Globus pallidus (tissue), 1 donor: ENCODE measurements around the gene MINDY2.
A peak's percentile ranks its signal among the peaks of the same experiment; 100 is the strongest.
"Not testable (repeated sequence)": the region's sequence is repeated elsewhere in the genome, so short reads cannot be mapped to it uniquely, and the experiment has no call there.

Experiments
- DNase-seq: peaks from one replicate; pipeline ENCODE4 v3.0.0-alpha.2; 2015; ENCODE audit warnings: low spot score

The MINDY2 gene

DNA sequence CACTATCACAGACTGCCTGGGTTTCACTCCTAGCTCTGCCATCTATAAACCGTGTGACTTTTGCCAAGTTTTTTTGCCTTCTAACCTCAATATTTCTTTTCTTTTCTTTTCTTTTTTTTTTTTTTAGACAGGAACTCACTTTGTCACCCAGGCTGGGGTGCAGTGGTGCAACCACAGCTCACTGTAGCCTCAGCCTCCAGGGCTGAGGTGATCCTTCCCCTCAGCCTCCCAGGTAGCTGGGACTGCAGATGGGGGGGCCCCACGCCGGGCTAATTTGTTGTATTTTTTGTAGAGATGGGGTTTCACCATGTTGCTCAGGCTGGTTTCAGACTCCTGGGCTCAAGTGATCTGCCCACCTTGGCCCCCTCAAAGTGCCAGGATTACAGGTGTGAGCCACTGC, 18.4 kb upstream of the MINDY2 start:
- no peak for DNase-seq

GRCh38 chr15:58755350-58755749, 15.8 kb upstream of the MINDY2 start:
- peak; percentile 59 for DNase-seq

DNA sequence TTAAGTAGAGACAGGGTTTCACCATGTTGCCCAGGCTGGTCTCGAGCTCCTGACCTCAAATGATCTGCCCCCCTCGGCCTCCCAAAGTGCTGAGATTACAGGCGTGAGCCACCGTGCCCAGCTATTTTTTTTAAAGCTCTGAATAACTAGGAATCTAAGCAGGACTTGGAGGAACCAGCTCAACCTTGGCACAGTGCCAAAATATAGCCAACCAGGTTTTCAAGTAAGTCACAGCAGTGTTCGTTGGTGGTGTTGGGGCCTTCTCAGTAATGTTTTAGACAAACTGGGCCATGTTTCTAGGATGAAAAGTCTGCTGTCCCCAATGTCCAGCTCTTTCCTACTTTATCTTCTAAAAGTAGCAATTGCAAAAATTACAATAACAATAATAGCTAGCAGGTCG, 15.1 kb upstream of the MINDY2 start:
- peak; percentile 36 for DNase-seq

GRCh38 chr15:58758141-58758540, 13.0 kb upstream of the MINDY2 start:
- DNase-seq = peak; percentile 75

- no peak for DNase-seq
These were observed 10.6 kb upstream of the MINDY2 start for GRCh38 chr15:58760385-58761009.

DNA sequence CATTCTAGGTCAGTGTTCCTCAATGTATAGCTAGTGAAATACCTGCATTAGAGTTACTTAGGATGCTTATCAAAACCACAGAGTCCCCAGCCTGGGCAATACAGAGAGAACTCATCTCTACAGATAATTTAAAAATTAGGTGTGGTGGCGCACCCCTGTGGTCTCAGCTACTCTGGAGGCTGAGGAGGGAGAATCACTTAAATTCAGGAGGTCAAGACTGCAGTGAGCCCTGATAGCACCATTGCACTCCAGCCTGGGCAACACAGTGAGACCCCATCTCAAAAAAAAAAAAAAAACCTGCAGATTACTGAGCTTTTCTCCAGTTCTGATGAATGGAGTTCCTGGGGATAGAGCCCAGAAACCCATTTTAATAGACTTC, 10.1 kb upstream of the MINDY2 start:
- no peak for DNase-seq

DNA sequence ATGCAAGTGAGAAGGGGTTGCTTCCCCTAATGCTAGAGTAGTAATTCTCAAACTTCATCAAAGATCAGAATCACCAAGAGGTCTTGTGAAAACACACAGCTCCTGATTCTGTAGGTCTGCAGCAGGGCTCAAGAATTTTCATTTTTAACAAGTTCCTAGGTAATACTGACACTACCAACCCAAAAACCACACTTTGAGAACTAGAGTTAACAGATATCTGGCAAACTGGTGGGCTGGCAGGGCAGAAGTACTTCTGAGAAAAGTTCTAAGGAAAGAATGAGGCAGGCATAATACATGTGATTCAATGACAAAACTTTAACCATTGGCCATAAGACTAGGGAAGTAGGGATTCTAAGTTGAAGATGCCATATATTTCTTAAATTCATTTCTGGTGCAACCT, 8.8 kb upstream of the MINDY2 start:
- DNase-seq = no peak

- no peak for DNase-seq
These were observed 8.4 kb upstream of the MINDY2 start for GRCh38 chr15:58762731-58763130.

- no peak for DNase-seq
These were observed 6.6 kb upstream of the MINDY2 start for GRCh38 chr15:58764468-58764867.

DNA sequence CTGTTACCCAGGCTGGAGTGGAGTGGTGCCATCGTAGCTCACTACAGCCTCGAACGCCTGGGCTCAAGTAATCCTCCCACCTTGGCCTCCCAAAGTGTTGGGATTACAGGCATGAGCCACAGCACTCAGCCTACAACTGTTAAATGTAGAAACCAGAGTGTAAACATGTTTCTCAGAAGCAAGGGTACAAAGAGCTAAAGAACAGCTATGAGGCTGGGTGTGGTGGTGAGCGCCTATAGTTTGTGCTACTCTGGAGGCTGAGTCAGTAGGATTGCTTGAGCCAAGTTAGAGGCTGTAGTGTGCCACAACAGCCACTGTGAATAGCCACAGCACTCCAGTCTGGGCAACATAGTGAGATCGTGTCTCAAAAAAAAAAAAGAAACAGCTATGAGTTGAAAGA, 4.8 kb upstream of the MINDY2 start:
- no peak for DNase-seq

- not testable (repeated sequence) for DNase-seq
These were observed 2.5 kb upstream of the MINDY2 start for GRCh38 chr15:58768601-58769004.

GRCh38 chr15:58770519-58770856, 614 bp upstream of the MINDY2 start:
- no peak for DNase-seq

GRCh38 chr15:58771621-58772250, 634 bp downstream of the MINDY2 start:
- DNase-seq = peak; percentile 51

DNA sequence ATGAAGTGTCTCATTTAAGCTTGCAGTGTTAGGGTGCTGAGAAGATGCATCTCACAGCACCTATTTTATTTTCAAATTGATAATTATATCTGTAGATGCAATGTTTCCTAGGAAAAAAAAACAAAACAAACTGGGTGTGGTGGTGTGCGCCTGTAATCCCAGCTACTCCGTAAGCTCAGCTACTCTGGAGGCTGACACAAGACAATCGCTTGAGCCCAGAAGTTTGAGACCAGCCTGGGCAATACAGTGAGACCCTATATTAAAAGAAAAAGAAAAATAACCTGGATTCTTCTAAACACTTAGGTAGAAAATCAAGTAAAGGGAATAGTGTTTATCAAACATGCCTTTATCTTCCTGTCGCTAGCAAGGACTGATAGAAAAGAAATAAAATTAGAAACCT, 1.9 kb downstream of the MINDY2 start:
- DNase-seq = no peak

- DNase-seq = no peak
These were observed 4.3 kb downstream of the MINDY2 start for GRCh38 chr15:58775402-58775801.

- no peak for DNase-seq
These were observed 6.0 kb downstream of the MINDY2 start for GRCh38 chr15:58777107-58777506.

- DNase-seq = no peak
These were observed 8.5 kb downstream of the MINDY2 start for GRCh38 chr15:58779554-58779953.

GRCh38 chr15:58785355-58785754, 14.3 kb downstream of the MINDY2 start:
- DNase-seq = no peak

DNA sequence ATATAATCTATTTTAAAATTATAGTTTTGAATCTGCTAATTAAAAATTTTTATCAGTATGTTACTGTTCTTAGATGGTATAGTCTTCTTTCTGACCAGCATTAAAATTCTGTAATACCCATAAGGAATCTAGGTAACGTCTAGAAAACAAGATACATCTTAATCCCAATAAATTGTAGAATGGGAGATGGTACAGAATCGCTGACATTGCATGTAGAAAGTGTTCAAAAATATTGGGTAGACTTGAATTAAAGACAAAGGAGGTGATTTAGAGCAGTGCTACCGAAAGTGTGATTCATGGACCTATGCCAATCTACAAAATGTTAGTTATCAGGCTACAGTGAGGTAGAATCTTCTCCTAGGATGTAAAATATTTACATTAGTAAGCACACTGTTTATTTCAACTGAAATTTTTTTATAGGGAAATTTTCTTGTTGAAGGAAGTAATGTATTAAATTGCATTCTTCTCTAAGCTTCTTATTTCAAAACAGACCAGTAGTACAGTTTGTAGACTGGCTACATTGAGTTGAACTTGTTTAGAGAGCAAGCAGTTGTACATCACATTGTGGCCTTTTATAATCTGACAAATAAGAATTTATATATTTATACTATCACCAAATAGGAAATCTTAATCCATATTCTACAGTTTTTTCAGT, 17.1 kb downstream of the MINDY2 start:
- no peak for DNase-seq

- no peak for DNase-seq
These were observed 22.8 kb downstream of the MINDY2 start for GRCh38 chr15:58793862-58794261.

DNA sequence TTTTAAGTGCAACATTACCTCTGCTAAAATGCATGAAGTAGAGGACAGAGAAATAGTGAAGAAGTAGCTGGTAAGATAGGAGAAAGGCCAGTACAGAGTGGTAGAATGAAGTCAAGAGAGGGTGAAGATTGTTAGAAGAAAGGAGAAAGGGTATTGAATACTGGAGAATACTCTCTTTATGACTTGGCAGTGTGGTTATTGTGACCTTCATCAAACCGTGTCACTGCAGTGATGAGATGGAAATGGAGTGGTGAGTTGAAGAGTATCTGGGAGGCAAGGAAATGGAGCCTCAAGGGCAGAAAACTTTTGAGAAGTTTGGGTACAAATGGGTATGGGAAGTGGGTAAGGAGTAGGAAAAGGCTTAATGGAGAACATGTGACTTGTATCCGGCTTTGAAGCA, 24.7 kb downstream of the MINDY2 start:
- no peak for DNase-seq

DNA sequence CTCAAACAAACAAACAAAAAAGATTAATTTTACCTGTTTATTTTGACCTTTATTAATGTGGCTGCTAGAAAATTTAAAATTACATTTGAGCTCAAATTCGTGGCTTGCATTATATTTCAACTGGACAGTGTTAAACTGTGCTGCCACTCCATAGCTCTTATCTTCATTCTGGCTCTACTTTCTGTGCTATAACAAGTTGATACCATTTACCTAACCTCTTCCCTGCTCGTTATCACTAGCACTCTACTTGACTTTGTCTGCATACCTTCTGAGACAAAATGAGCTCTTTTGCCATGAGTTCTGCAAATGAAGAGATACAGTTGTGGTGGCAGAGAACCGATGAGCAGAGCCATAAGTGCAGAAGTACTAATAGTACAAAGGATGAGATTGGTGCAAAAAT, 26.4 kb downstream of the MINDY2 start:
- DNase-seq = no peak

DNA sequence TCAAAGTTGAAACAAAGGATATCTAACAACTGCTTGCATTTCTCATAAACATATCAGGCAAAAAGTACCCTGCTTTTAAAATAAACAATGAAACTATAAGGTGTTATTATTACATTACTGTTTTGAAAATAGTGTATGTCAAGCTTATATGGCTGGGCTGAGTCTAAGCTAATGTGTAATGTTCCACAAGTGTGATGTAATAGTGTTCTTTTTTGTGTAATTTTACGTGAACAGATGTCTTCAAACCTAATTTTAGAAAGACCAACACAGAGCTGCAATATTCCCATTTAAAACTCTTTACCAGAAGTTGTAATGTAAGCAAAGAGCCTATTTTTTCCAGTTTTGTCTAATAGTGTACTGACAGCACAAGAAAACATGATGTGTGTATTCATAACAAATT, 34.0 kb downstream of the MINDY2 start:
- DNase-seq = no peak

DNA sequence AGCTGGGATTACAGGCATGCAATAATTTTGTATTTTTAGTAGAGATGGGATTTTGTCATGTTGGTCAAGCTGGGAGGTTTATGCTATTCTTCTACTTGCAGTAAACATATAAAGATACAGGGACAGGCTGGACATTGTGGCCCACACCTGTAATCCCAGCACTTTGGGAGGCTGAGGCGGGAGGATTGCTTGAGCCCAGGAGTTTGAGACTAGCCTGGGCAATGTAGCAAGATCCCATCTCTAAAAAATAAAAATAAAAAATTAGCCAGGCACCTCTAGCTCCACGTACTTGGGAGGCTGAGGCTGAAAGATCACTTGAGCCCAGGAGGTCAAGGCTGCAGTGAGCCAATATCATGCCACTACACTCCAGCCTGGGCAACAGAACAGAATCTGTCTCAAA, 52.2 kb downstream of the MINDY2 start:
- DNase-seq = not testable (repeated sequence)
